ENCODE measurements around the gene MAPKBP1.

The MAPKBP1 gene

GRCh38 chr15:41874736-41875135 lies 100.5 kb downstream of the MAPKBP1 start:
- Mint-ChIP-seq H3K27me3 (ENCODE audit: low read depth, poor library complexity) (peaks cover 24% of the 10 kb centered on the region), H3K4me1 (peaks cover 30% of the 10 kb centered on the region), H3K9me3 (no peaks in the 10 kb centered on the region), H3K4me3 (no peak overlapping the region), H3K27ac (no peak overlapping the region), H3K36me3 (ENCODE audit: low read depth) (no peaks in the 10 kb centered on the region)
- DNase-seq, result no peak
- TF ChIP-seq CTCF (IDR thresholded peaks at IDR 0.05), result no peak

GRCh38 chr15:41876007-41876406 lies 101.7 kb downstream of the MAPKBP1 start:
- DNase-seq, result no peak
- no peak overlapping the region for H3K27ac Mint-ChIP-seq
- no peak for TF ChIP-seq CTCF (IDR thresholded peaks at IDR 0.05)
- no peaks in the 10 kb centered on the region for H3K36me3 Mint-ChIP-seq (ENCODE audit: low read depth)
- H3K9me3 Mint-ChIP-seq, result no peaks in the 10 kb centered on the region
- H3K27me3 Mint-ChIP-seq (ENCODE audit: low read depth, poor library complexity), result peaks cover 37% of the 10 kb centered on the region
- no peak overlapping the region for H3K4me3 Mint-ChIP-seq
- peaks cover 23% of the 10 kb centered on the region for H3K4me1 Mint-ChIP-seq

- H3K36me3 Mint-ChIP-seq (ENCODE audit: low read depth), result no peaks in the 10 kb centered on the region
- DNase-seq, result no peak
- peaks cover 26% of the 10 kb centered on the region for H3K4me1 Mint-ChIP-seq
- no peaks in the 10 kb centered on the region for H3K9me3 Mint-ChIP-seq
- no peak overlapping the region for H3K4me3 Mint-ChIP-seq
- TF ChIP-seq CTCF (IDR thresholded peaks at IDR 0.05), result no peak
- peaks cover 44% of the 10 kb centered on the region for H3K27me3 Mint-ChIP-seq (ENCODE audit: low read depth, poor library complexity)
- no peak overlapping the region for H3K27ac Mint-ChIP-seq
These were observed 102.4 kb downstream of the MAPKBP1 start for GRCh38 chr15:41876689-41877088.

Measured in nephron progenitor cell (in vitro differentiated cells).